HG02884 (cell line): Measurements from ENCODE around the gene MRPL30.
"Not testable (repeated sequence)": the region's sequence is repeated elsewhere in the genome, so short reads cannot be mapped to it uniquely, and the experiment has no call there.

Source experiments
- ATAC-seq: cut with Tn5 transposase; IDR thresholded peaks from one replicate; pipeline ENCODE4 v1.9.1; 2021; ENCODE audit warnings: mild to moderate bottlenecking, moderate library complexity; ENCODE audit not compliant: unreplicated experiment

MRPL30 gene

GRCh38 chr2:99180755-99181623, at the start of gene MRPL30, which contains the start of gene MITD1:
Gene MRPL30 (plus strand): TSS chr2:99181184. CDS start chr2:99186204, 5,020 bp downstream.
Gene MITD1 (minus strand): TSS chr2:99181058. CDS start chr2:99180981, 77 bp downstream.
- peak; percentile 87 for ATAC-seq

- ATAC-seq, result not testable (repeated sequence)
Measured at GRCh38 chr2:99135044-99135556, 45.9 kb upstream of the MRPL30 start.

GRCh38 chr2:99139003-99139402, 42.0 kb upstream of the MRPL30 start:
- no peak for ATAC-seq

DNA sequence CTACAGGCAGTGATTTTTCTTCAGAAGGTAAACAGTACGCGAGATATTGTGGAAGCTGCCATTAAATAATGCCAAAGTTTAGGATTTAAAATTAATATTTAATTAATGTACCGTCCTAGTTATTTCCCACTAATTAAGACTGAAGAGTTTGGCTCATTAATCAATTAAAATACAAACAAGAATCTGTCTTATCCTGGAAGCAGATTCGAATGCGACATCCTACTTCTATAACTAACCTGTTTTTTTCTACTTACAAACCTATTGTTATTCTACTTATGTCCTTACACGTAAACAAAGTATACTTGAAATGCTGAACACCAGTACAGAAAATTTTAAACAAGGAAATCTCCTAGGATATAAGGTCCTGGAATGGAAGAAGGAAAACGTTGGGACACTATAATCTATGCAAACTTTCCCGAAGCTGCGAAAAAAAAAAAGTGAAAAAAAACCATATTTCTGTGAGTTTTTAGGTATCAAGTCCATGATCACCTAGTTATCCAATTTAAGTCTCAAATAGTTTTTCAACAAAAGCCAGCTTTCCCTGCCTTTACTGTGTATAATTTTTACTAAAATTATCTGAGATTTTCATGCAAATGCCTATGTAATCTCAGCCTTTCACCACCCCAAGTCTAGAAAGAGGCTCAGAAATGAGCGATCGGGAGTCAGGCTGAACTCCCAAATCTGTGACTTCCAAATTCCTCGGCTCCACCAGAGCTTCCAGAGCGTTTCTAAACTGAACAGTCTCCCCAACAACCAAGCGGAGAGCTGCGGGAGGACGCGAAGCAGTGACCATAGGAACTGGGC, 40.7 kb upstream of the MRPL30 start:
- ATAC-seq, result no peak

DNA sequence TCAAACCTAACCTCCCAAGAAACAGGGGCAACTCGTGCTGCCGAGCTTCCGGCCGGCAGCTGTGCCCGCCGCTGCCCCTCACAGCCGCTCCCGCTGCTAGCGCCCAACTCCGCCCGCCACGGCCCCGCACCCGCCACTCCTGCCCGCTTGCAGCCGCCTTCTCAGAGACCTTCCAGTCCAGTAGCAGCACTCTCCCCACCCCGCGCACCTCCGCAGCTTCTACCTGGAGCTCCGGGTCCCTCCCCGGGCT, 40.2 kb upstream of the MRPL30 start:
- ATAC-seq, result peak; percentile 9

- ATAC-seq, result peak; percentile 87
Measured at GRCh38 chr2:99141110-99142108, 39.6 kb upstream of the MRPL30 start, which contains the start of gene C2orf15. Gene C2orf15 (plus strand): TSS chr2:99141707. CDS start chr2:99150559, 8,852 bp downstream.

DNA sequence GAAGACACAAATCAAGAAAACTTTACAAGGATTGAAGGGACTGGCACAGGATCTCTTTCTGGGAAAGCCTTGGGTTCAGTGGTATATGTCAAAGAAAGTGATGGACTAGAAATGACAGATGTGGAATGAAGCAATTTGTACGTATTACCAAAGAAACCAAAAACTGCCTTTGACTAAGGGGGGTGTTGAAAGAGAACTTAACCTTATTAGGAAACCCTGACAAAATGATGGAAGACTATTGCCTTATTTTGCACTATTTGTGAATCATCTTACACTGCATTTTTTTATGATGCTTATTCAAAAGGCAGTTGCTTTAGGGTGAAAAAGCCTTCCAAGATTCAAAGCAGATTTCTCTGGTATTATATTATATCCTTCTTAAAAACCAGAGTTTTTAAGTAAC, 30.3 kb upstream of the MRPL30 start:
- ATAC-seq, result no peak

GRCh38 chr2:99152199-99152895, 28.6 kb upstream of the MRPL30 start:
- ATAC-seq, result no peak

GRCh38 chr2:99153921-99154604, 26.9 kb upstream of the MRPL30 start:
- ATAC-seq, result no peak

DNA sequence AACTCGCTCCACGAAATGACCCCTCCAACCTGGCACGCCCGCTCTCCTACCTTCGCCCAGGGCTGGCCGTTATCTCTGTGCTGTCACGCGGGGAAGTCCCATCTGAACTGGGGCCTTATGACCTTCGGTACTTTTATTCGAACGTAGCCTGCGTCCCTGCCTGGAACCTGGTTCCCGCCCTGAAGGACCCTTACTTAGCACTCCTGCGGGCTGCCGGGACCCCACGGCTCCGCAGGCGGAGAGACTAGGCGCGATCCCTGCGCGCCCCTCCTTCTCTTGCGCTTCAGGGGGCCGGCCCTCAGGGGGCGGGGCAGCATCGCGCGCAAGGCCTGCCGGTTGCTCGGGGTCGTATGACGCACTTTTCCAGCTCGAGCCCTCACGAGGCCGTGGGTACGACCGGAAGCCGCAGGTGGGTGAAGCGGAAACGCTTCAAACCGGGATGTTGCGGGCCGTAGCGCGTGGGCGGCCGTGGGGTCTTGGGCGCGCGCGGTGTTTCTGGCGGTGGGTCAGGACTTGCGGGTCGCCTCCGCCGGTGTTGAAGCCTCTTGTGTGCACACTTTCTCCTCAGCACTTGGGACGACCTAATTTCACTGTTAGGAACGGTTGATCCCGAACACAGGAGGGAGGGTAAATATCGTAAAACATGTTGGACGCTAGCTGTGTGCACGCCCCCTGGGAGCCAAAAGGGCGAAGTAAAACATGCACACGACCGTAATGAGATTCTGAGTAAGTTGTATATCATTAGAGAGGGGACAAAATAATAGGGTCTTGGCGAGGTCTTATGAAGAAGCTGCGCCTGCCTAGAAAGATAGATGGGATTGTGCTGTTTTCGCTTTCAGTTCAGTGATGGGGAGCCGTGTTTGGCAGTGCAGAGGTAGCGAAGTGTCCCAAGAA, 26.1 kb upstream of the MRPL30 start, which contains the start of the genes LIPT1 and TSGA10:
LIPT1 (plus strand) TSS at position 325 of the 894 bp plus-strand sequence. CDS start 6,991 bp downstream, outside the sequence.
TSGA10 (minus strand) TSS at position 300 of the 894 bp plus-strand sequence. CDS start 45,503 bp downstream, outside the sequence.
- ATAC-seq, result peak; percentile 94

- no peak for ATAC-seq
Measured at GRCh38 chr2:99156891-99157290, 24.1 kb upstream of the MRPL30 start.

DNA sequence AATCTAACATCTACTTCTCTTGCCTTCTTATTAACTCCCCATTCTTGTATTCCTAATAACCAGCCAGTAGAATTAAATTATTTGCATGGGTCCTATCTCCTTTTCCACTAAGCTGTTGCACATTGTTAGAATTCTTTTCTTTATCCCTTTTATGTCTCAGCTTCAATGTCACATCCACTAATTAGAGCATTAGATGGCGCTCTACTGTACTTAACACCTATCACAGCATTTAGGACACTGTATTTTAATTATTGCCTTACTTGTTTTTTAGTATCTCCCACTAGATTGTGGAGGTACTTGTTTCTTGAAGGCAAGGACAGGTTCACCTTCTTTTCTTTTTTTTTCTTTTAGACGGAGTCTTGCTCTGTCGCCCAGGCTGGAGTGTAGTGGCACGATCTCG, 22.4 kb upstream of the MRPL30 start:
- no peak for ATAC-seq

GRCh38 chr2:99159594-99159993, 21.4 kb upstream of the MRPL30 start:
- ATAC-seq, result no peak

DNA sequence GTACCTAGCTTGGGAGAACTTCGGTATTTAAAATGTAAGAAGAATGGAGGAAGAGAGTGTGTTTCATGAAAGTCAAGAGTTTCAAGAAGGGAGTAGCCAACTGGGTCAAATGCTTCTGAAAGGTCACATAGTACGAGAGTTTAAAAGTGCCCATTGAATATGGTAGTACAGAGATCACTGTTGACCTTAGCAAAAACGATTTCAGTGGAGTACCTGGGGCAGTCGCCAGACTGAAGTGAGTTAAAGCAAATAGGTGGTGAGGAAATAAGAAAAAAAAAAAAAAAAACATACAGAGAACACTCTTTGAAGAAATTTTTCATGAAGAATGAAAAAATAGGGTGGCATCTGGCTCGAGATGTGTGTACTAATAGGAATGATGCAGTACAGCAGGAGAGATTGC, 14.8 kb upstream of the MRPL30 start:
- no peak for ATAC-seq

GRCh38 chr2:99169534-99169933, 11.4 kb upstream of the MRPL30 start:
- no peak for ATAC-seq

DNA sequence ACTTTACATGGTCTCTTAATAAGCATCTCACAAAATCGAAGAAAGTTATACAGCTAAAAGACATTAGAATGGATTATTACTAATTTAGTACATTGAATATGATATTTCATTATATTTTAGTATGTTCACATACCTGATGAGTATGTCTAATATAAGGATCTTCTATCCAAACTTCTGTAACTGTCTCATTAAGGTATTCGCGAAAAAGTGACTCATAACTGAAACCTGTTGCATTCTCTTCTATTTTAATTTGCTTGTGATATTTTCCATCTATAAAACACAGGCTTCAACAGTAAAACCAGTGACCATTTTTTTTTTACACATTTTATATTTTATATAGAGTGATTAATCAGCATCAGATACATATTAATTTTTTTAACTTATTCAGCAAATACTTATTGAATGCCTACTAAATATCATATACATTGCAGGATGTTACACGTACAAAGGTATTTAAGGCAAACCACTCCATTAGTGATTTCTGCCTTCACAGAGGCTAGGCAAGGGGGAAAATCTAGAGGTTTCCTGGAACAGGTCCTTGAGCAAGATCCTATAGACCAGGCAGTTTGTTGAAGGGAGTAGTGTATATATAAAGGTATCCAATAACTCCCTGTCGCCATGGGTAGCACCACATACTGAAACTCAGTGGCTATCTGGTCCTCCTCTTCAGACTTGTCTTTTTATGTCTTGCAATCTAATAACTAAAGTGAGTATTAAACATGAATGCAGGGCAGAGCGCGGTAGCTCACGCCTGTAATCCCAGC, 9.4 kb upstream of the MRPL30 start:
- no peak for ATAC-seq

DNA sequence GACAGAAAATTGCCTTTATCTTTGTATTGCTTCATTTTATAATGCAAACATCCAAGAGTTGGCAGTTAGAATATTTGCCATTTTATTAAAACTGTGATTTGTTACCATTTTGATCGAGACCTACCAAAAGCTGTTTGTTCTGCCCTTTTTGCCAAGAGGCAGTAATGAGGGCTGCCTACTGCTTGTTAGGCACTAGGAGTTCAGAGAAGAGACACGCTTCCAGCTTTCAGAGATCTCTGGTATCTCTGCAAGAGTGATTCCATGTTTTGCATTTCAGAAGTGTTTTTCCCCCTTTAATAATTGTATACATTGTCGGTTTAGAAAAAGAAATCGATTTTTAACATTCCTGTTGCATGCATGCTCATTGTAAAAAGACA, 628 bp downstream of the MRPL30 start:
- no peak for ATAC-seq
